Aorta (tissue), 5 donors: ENCODE data around the gene ARHGEF17. TPM values are rescaled to one million over a fixed set of nuclear protein-coding genes. Genes with fewer than 3 reads are reported as not detected.

Experiments used
- ATAC-seq: fragments of 200-7000 bp; cut with Tn5 transposase; one replicate; pipeline ENCODE4 v1.9.1; 2022; ENCODE audit warnings: moderate library complexity; ENCODE audit not compliant: low FRiP score
- DNase-seq, 2 donors: peaks; one replicate each; pipeline ENCODE4 v3.0.0-alpha.2; 2020
- H3K27ac ChIP-seq, 2 donors: one replicate each; pipeline ENCODE4 v1.5.1; 2013; ENCODE audit warnings: low read length in 2 of 2, mild to moderate bottlenecking in 2 of 2, moderate library complexity in 2 of 2, control low read depth in 1 of 2, inconsistent platforms in 1 of 2, low read depth in 1 of 2
- H3K27me3 ChIP-seq, 2 donors: one replicate each; pipeline ENCODE4 v1.6.1; 2013; ENCODE audit warnings: control low read depth in 1 of 2, low read length in 1 of 2, mild to moderate bottlenecking in 1 of 2, moderate library complexity in 1 of 2; ENCODE audit not compliant: insufficient read depth in 2 of 2, control insufficient read depth in 1 of 2
- H3K36me3 ChIP-seq, 2 donors: one replicate each; pipeline ENCODE4 v1.6.1; 2013; ENCODE audit warnings: control low read depth in 1 of 2, low read length in 1 of 2, mild to moderate bottlenecking in 1 of 2; ENCODE audit not compliant: insufficient read depth in 2 of 2, control insufficient read depth in 1 of 2
- H3K4me1 ChIP-seq, 2 donors: one replicate each; pipeline ENCODE4 v1.6.1; 2013; ENCODE audit warnings: low read length in 2 of 2, control low read depth in 1 of 2, mild to moderate bottlenecking in 1 of 2, moderate library complexity in 1 of 2; ENCODE audit not compliant: insufficient read depth in 2 of 2, control insufficient read depth in 1 of 2
- H3K4me3 ChIP-seq, 2 donors: one replicate each; pipeline ENCODE4 v1.5.1; 2013; ENCODE audit warnings: low read length in 2 of 2, control low read depth in 1 of 2, mild to moderate bottlenecking in 1 of 2
- H3K9me3 ChIP-seq: one replicate; pipeline ENCODE4 v1.6.1; 2013; ENCODE audit warnings: mild to moderate bottlenecking, low read length; ENCODE audit not compliant: control insufficient read depth
- WGBS, 2 donors: extraction: QIAGEN DNeasy Blood & Tissue Kit; methylation state at CpG; one replicate each; pipeline ENCODE4 v1.1.7; 2013; 5-methylcytosine and 5-hydroxymethylcytosine counted together
- intact Hi-C, 2 donors: fragments of 100-400 bp; cut with DNase I; formaldehyde crosslinking; loops; one replicate each; pipeline versions ENCODE4 v1.14.2 to v1.15.0; 2022
- polyA plus RNA-seq, 2 donors: library from polyadenylated mRNA; stranded (reverse); fragments of 200-250 nt; gene quantifications; one replicate each; pipeline ENCODE4 v1.2.3, GENCODE V29; 2013
- total RNA-seq, 2 donors: library from RNA; stranded (reverse); fragmentation: NEBNext Ultra II Directional; extraction: Animal tissue kit (Norgen Biotek cat#: 25700); gene quantifications; one replicate each; pipeline ENCODE4 v1.2.1, GENCODE V29; 2021
- donor health status: healthy with polysubstance abuse.
- donor health status: Bipolar disorder and iron deficiency.
- donor health status: DM: no; HTN: no; CAD: no.
- donor health status: DM: no; HTN: no; CAD: no.
- donor health status: DM: yes; HTN: yes; CAD: no.

ARHGEF17 gene
- total and polyA plus RNA-seq, 4 donors: 20.5 to 201 (median 170) TPM

- Histone ChIP-seq H3K27ac (no peak overlapping the region), H3K4me3 (no peak overlapping the region), H3K36me3 (no peaks in the 10 kb centered on the region), H3K27me3 (no peaks in the 10 kb centered on the region), H3K9me3 (no peaks in the 10 kb centered on the region), H3K4me1 (no peaks in the 10 kb centered on the region)
- WGBS, 2 donors: 94 to 95% methylated on average over 4 of the region's 4 CpGs
- ATAC-seq: no peak
- intact Hi-C loops: no loop called here
- DNase-seq: no peak
These were observed 72.9 kb downstream of the ARHGEF17 start for GRCh38 chr11:73380897-73381410.

DNA sequence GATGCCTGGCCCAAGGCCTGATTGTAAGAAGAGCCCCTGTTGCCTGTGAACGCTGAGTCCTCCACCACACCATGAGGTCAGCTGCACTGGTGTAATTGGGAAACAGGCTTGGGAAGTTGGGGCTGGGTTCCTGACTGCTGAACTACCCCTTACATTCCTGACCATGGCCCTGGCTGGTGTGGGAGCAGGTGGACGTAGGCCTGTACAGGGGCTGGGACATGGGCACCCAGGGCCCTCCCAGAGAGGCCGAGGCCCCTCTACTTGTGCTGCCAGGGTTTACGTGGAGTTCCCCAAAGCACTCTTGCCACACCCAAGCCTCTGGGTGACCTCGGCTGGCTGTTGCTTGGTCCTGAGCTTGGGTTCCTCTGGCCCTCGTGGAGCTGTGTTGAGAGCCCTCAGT is 73.5 kb downstream of the ARHGEF17 start:
- Histone ChIP-seq H3K27me3 (no peaks in the 10 kb centered on the region), H3K9me3 (no peaks in the 10 kb centered on the region), H3K27ac (no peak overlapping the region), H3K36me3 (no peaks in the 10 kb centered on the region), H3K4me3 (no peak overlapping the region), H3K4me1 (no peaks in the 10 kb centered on the region)
- 88 to 92% methylated on average over 6 of the region's 6 CpGs for WGBS, 2 donors
- no peak for ATAC-seq
- no peak for DNase-seq
- intact Hi-C loops: no loop called here

- Histone ChIP-seq H3K9me3 (no peaks in the 10 kb centered on the region), H3K27ac (no peak overlapping the region), H3K4me1 (no peaks in the 10 kb centered on the region), H3K4me3 (no peak overlapping the region), H3K36me3 (no peaks in the 10 kb centered on the region), H3K27me3 (no peaks in the 10 kb centered on the region)
- 95 to 96% methylated on average over 7 of the region's 7 CpGs for WGBS, 2 donors
- ATAC-seq (no peak), DNase-seq (no peak)
- intact Hi-C loops: no loop called here
These were observed 74.1 kb downstream of the ARHGEF17 start for GRCh38 chr11:73382183-73382582.

DNA sequence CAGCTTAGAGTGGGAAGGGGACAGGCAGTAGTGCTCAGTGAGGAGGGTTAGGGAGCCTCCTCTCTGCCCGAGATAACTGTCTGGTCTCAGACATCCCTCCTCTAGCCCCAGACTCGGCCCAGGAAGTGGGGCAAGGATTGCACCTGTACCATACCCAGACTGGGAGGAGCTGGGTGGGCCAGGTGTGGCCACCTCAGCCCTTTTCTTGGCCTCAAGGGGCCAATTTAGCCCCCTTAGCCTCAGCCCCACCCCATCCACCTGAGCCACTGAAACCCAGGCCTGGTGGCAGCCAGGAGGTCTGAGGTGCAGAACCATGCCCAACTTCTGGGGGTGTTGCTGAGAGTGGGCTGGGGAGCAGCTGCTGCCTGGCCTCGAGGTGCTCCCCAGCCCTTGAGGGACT is 74.7 kb downstream of the ARHGEF17 start:
- Histone ChIP-seq H3K27me3 (no peaks in the 10 kb centered on the region), H3K36me3 (no peaks in the 10 kb centered on the region), H3K4me1 (no peaks in the 10 kb centered on the region), H3K9me3 (no peaks in the 10 kb centered on the region), H3K27ac (no peak overlapping the region), H3K4me3 (no peak overlapping the region)
- 86 to 89% methylated on average over 3 of the region's 3 CpGs for WGBS, 2 donors
- no peak for ATAC-seq
- no peak for DNase-seq
- intact Hi-C loops: no loop called here

DNA sequence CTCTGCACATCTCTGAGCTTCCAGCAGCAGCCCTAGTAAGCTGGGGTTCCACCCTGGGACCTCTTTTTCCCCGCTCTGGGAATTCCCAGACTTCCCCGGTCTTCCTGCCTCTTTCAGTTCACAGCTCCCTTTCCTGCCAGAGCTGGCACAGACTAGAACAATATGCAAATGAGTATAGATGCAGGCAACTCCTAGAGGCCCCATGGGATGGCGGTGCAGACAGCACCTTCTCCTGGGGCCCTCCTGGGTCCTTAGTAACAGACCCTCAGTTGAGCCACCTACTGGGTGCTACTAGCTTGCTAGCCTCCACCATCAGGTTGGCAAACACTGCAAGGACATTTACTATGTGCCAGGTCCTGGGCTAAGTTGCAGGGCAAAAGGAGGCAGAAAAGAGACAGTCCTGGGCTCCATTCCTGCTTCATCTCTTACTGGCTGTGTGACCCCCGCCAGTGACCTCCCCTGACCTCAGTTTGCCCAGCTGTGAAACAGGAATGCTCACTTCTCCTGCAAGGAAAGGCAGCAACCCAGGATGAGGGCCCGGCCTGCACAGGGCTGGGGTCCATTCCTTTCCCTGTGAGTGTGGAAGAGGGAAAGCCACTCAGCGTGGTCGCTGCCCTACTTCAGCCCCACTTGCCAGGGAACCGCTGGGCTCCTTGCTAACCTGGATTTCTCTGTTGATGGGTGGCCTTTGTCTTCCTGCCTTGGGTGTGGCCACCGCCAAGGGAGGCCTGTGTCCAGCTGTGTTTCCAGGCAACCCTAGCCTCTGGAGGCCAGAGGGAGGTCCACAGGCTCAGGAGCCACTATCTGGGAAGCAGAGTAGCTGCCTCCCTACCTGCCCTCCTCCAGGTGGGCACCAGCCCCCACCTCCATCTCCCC is 75.4 kb downstream of the ARHGEF17 start:
- H3K27ac ChIP-seq: no peak overlapping the region
- 77 to 81% methylated on average over 9 of the region's 9 CpGs for WGBS, 2 donors
- no peaks in the 10 kb centered on the region for H3K9me3 ChIP-seq
- H3K4me1 ChIP-seq: no peaks in the 10 kb centered on the region
- no peaks in the 10 kb centered on the region for H3K36me3 ChIP-seq
- DNase-seq (no peak), ATAC-seq (no peak)
- intact Hi-C loops: no loop called here
- no peaks in the 10 kb centered on the region for H3K27me3 ChIP-seq
- H3K4me3 ChIP-seq: no peak overlapping the region

- Histone ChIP-seq H3K4me1 (no peaks in the 10 kb centered on the region), H3K4me3 (no peak overlapping the region), H3K9me3 (no peaks in the 10 kb centered on the region), H3K27me3 (no peaks in the 10 kb centered on the region), H3K27ac (no peak overlapping the region), H3K36me3 (no peaks in the 10 kb centered on the region)
- intact Hi-C loops: no loop called here
- 93 to 97% methylated on average over 7 of the region's 7 CpGs for WGBS, 2 donors
- DNase-seq (no peak), ATAC-seq (no peak)
These were observed 76.0 kb downstream of the ARHGEF17 start for GRCh38 chr11:73384125-73384441.

DNA sequence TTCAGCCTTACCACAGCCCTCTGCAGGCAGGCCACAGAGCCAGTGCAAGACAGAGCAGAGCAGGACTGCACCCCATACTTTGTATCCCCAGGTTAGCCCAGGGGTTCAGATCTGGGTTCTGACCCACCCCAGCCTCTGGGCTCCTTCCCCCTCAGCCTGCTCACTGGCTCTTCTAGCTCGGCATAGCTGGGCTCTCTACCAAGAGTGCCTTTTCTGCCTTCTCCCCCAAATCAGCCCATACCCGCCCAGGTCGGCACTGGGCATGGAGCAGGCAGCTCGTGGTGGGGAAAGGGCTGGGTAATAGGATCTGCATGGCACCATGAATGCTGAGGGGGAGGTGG is 76.4 kb downstream of the ARHGEF17 start:
- ATAC-seq: no peak
- Histone ChIP-seq H3K9me3 (no peaks in the 10 kb centered on the region), H3K4me3 (no peak overlapping the region), H3K27ac (no peak overlapping the region), H3K36me3 (no peaks in the 10 kb centered on the region), H3K4me1 (no peaks in the 10 kb centered on the region), H3K27me3 (no peaks in the 10 kb centered on the region)
- DNase-seq: no peak
- intact Hi-C loops: no loop called here
- WGBS, 2 donors: 88 to 93% methylated on average over 4 of the region's 4 CpGs

- Histone ChIP-seq H3K4me1 (no peaks in the 10 kb centered on the region), H3K36me3 (no peaks in the 10 kb centered on the region), H3K27me3 (no peaks in the 10 kb centered on the region), H3K4me3 (no peak overlapping the region), H3K27ac (no peak overlapping the region), H3K9me3 (no peaks in the 10 kb centered on the region)
- intact Hi-C loops: no loop called here
- DNase-seq (peak in 1 of 2 donors; percentile 92), ATAC-seq (peak; percentile 70)
- 66 to 71% methylated on average over 19 to 21 of the region's 21 CpGs for WGBS, 2 donors
These were observed 77.0 kb downstream of the ARHGEF17 start for GRCh38 chr11:73384872-73385689.
